HG02852 (cell line): ENCODE data around the gene KIF2A.

ENCODE experiments used
- ATAC-seq: cut with Tn5 transposase; IDR thresholded peaks from one replicate; pipeline ENCODE4 v1.9.1; 2021; ENCODE audit warnings: mild to moderate bottlenecking, moderate library complexity; ENCODE audit not compliant: unreplicated experiment

The KIF2A gene

DNA sequence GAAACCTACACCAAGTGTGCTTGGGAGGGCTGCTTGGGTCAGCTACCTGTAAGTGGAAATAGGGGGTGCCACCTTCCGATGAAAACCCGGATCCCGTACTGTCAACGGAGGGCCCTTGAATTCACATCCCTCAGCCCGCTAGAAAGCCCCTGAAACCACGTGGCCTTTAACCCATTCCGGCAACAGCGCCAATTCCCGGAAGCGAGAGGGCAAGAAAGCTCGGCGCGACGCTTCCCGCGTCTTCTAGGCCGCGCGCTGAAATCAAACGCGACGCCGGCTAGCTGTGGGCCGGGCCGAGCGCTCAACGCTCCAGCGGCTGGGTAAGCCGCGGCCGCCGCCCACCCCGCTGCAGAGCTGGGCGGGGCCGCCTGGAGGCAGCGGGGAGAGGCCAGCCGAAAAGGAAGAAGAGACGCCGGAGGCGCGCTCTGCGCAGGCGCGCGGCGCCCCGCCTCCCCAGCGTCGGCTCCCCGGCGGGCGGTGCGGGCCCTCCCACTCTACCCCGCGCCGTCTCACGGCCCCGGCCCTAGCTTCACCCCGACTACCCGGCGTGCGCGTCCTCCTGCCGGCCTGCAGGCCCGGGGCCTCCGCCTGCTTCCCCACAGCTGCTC lies at the start of gene KIF2A:
Gene KIF2A (plus strand): TSS at position 492 of the 608 bp plus-strand sequence. CDS start 267 bp downstream, outside the sequence.
- ATAC-seq: peak; percentile 91

DNA sequence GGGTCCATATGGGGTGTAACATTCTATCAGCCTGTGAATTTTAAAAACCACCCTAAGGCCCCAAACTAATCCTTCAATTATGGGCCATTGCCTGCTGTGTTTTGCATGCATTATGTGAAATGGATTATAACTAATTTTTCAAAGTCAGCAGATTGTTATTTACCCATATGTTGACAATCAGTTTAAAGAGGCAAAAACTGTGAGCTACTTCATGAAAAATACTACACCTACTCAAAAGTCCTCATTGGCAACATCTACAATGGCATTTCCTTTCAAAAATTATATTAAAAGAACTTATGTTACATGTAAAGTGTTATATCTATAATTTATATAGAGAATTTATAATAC lies 49.0 kb upstream of the KIF2A start:
- no peak for ATAC-seq

DNA sequence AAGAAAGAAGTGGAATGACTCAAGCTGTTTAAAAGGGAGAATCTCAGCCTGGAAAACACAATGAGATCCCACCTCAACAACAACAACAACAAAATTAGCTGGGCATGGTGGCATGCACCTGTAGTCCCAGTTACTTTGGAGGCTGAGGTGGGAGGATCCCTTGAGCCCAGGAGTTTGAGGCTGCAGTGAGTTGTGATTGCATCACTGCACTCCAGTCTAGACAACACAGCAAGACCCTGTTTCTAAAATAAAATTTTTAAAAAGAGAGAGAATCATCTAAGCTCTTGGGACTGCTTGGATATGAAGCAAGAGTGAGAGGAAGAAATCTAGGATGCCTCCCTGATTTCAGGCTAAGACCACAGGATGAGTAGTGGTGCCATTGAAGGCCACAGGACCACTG lies 47.4 kb upstream of the KIF2A start:
- no peak for ATAC-seq

DNA sequence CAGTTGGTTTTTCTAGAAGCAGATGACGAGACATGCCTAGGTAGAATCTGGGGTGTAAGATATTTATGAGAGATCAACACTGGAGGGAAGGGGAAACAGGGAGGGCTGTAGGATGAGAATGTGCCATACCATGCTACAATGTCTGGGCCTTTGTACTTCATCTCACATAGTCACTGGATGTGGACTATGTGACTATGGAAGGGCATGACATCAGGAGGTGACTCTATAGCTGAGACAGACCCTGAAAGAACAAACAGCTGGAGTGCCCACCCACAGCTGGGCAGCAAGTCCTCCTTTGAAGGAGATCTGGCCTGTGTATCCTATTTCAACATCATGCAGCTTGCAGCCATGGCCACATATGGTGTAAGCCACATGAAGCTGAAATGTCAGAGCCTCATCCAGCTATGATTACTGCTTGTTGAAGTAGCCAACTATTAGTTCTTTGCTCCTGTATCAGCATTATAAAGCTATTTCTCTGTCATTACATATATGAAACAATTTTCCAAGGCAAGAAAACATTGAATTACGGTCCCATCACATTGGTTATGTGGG lies 46.2 kb upstream of the KIF2A start:
- ATAC-seq: no peak

DNA sequence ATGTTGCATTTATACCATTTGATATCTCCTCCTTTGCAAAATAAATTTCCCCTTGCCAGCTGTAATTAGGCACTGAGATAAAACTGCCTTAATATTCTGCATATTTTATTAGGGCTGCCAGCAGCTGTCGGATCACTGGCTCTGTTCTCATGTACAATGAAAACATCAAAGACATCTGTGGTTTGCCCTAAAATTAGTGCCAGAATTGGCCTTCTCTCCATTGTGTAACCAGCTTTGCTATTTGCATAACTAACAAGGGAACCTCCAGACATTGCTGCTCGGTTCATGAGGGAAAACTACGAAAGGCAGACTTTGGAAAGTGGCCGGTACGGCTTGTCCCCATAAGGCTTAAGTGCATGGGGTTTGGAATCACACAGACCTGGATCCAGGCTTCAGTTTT lies 45.5 kb upstream of the KIF2A start:
- no peak for ATAC-seq

DNA sequence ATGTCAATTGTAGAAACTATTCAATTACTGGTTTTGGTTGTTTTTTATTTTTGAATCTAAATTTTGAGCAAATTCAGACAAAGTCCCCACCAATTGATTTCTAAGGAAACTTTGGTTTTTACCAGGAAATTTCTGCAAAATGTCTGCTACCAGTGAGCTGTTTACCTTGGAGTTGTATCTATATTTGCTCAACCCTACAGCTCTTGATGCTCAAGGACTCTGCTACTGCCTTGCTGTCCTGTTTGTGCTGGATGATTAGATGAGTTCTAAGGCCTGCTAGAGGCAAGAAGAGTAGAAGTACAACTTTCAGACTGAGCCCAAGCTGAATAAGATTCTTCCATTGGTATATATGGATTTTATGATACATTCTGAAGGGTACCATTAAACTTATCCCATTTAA lies 42.6 kb upstream of the KIF2A start:
- no peak for ATAC-seq

DNA sequence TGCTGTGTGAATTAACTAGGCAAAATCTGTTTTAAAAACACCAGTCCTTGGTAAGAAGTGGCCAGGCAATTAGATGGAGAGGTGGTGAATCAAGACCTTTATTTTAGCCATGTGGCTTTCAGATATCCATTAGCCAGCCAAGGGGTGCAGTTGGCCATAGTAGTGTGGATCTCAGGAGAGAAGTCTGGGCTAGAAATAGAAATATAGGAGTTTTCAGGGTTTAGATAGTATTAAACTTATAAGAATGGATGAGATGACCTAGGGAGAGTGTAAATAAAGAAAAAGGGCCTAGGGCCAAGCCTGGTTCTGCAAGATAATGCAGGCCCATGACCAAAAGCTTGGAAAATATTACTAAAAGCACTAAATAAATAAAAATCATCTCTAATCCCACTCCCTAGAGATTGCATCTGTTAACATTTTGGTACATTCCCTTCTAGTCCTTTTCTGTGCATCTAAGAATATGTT lies 40.3 kb upstream of the KIF2A start:
- no peak for ATAC-seq

DNA sequence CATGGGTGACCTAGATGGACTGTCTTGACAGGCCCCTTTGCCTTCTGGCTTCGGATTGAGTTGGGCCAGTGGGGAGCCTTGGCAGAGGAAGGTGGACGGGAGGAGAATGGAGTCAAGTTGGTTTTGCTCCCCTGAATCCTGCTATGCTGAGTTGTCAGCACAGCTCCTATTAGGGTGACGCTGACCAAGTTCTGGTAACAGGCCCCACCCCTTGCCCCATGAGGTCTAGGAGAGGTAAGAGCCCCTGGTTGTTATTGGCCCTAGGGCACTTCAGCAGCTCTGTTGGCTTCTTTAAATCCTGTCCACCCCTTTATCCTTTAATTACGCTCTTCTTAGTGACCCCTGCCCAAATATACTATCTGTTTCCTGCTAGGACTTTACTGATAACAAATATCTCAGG lies 39.4 kb upstream of the KIF2A start:
- ATAC-seq: no peak

DNA sequence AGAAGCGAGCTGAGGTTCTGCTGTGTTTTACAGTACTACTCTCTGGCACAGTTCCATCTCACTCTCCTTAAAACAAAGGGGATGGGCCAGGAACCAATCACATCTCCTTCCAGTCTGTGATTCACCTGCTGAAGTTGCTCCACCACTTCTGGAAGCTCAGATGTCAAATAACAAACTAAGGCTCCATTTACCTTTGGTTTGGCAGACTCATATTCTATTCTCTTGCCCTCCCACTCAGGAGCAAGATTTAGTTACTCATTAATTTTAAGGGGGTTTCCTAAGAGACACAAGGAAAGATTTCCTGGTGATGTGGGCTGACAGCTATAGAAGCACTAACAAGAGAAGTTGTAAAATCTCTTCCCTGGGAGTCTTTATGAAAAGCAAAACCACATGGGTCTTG lies 37.8 kb upstream of the KIF2A start:
- peak; percentile 64 for ATAC-seq

DNA sequence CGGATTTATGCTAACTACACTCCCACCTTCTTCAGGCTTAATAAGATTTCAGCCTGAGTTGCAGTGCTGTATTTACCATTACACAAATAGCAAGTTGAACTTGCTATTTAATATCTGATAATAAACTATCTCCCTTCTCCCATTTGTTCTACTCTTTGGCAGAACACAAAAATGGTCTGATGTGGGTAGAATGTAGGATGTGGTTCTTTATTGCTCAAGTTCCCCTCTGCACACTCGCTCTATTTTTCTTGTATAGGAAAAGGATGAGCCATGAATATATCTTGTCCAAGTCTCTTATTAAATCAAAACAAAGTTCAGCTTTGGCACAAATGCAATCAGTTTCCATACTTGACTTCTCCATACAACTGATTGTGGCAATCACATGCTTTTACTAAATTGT lies 37.2 kb upstream of the KIF2A start:
- ATAC-seq: no peak

DNA sequence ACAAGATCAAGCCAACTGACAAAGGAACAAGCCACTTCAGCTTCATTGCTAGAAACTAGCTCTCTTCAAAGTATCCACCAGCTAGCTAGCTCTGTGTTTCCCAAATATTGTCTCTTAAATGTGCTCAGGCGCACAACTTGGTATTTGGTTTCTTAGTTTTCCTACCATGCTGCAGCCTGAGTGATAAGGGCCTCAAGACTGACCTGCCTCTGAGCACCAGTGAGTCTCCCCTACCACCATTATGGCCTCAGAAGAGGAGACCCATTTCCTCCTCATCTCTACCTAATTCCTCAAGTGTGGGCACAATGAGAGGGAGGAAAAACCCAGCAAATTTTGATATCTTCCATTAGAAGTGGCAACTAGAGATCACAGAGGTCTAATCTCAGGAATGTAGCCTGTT lies 34.6 kb upstream of the KIF2A start:
- no peak for ATAC-seq

DNA sequence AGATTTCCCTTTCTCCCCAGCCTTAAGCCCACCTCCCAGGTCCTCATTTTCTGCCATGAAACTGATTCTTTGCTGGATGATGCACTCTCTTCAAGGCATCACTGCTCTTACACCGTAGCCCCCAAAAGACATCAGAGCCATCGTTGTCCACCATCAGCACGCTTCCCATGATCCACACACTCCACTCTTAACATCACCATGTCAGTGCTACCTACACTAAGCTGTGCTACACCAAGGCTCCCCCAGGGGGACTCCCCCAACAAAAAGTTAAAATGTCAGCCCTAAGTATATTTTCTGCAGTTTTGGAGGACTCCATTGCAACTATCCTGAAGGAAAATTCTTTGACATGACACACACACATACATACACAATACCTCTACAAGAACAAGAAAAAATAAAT lies 34.1 kb upstream of the KIF2A start:
- ATAC-seq: no peak

DNA sequence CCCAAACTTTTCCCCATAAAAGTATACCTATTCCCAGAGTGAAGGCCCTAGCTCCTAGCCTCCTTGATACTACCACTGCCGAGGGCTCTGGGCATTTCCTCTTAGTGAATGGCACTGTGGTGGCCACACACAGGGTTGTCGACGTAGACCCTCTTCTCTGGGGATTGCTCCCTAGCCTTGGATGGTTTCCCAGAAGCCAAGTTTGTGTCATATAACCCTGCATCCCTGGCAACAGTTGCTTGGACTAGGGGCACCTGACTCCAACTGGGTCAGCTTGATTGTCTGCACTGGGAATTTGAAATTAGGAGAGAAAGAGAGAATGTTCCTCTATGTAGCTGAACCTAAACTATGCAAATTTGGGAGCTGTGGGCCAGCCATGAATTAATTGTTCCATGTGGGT lies 32.3 kb upstream of the KIF2A start:
- no peak for ATAC-seq

DNA sequence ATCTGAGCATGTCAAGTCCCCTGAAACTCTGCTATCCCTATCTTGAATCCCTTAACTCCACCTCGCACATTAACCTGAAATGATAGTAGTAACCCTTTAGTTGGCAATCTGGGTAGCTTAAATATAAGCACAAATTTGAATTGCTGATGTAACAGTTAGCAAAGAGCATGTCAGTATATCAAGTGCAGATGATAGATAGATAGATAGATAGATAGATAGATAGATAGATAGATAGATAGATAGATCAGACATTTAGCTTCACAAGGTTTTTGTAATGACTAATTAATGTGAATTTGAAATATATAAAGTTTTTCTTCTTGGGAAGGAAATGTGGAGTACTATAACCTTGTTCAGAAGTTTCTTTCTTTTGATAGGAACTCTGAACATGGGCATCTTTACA lies 30.4 kb upstream of the KIF2A start:
- ATAC-seq: no peak

DNA sequence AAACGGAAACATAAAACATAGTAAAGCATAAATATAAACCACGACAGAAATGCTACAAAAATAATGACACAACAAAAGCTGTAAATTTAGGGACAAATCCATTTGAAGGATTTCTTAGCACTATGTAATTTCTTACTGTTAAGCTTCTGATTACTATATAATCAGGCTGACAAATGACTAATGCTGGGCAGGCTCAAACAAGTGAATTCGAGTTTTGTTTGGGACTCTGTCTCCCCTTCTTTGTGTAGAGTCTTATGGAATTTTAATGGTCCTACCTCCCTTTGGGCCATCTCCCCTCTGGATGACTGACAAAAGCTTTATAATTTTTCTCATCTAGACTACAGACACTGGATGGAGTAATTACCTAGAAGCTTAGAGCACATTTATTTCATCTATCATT lies 24.6 kb upstream of the KIF2A start:
- ATAC-seq: no peak

DNA sequence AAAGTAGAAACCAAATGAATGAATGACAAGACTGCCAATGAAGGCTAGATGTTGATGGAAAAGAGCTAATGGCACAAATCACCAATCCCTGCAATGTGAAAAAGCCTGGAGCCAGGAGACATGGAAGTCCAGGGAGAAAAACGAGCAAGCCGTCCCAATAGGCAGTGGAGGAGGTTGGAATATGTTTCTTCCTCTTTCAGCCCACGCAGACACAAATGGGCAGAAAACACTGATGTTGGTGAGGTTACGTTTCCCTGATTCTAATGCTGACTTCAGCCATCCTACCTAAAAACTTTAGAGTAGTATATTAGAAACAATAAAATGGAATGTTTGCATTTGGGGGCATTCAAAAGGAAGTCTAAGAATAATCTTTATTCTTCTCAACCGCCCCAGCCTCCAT lies 23.9 kb upstream of the KIF2A start:
- ATAC-seq: no peak

DNA sequence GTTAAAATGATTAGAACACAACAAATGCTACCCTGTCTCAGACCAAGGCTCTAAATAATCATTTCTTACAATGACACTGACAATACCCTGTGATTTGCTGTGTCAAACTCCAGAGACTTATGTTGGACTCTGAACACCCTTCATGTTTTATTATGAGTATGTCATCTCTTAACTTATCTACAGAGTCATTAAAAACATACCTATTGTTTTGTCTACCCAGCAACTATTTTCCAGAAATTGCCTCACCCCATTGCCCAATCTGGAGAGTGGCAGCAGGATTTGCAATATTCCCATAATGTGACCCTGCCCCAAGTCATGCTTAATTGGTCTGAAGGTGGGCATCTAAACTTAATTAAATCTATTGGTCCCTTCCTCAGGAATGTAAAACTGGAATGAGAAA lies 23.0 kb upstream of the KIF2A start:
- no peak for ATAC-seq

DNA sequence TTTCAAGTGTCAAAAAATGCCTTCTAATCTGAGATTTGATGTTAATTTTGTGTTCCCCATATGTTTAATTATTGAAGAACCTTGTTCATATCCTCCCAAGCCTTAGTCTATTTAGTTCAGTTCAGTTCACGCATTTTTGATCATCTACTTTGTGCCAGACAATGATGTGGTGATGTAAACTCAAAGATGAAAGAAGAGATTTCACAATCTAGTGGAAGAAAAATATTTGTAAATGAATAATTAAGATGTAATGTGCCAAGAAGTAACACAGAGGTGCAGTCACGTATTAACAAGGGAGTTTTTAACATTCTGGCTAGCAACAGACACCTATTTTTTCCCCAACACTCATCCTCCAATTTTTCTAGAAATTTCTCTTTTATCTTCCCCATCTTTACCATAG lies 22.1 kb upstream of the KIF2A start:
- no peak for ATAC-seq

DNA sequence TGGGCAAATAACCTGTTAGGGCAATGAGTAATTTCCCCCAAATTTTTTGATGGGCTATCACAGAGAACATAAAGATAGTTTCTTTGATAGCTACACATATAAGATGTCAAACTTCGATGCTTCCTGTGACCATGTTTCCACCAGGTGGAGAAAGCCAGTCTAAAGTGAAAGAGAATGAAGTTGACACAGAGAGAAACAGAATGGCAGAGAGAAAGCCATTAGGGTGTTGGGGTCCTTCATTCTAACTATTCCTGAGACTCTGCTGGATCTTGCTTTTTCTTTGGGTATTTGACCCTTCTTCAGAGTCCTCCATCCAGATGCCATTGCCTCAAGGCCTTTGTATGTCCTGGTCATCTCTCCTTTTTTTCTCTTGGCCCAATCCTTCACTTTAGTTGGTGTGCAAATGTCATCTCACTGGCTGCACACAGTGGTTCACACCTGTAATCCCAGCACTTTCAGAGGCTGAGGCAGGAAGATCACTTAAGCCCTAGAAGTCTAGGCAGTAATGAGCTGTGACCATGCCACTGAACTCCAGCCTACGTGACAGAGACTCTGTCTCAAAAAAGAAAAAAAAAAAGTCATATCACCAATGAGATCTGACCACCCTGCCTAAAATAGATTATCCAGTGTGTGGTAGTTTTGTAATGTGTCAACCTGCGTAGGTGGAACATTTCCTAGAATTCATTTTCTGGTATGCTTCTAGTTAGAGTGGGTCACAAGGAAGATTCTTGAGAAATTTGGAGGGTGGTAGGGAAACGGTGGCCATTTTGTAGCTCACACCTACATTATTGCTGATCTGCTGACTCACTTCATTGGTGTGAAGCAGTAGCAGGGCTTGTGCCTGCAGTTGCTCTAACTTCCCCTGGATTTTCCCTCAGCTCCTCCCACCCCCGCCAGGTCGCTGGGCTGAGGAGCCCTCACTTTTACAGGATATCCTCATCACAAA lies 20.8 kb upstream of the KIF2A start:
- ATAC-seq: peak; percentile 86

DNA sequence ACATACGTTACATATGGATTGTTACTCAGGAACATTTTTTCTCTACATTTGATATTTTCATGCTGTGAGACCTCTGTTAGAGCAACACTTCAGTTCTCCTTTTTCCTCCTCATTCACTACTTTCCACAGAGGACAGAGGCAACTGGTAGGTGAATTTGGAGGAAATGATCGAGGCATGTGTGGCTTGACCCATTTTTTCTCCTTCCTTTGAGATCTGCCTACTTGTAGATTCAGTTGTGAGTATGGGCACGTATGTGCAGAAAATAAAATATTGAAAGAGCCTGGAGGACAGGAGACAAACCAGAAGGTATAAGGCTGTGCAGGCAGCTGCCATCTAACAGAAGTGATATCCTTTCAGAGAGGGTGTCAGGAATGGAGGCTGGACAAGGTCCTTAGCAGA lies 19.2 kb upstream of the KIF2A start:
- ATAC-seq: no peak

DNA sequence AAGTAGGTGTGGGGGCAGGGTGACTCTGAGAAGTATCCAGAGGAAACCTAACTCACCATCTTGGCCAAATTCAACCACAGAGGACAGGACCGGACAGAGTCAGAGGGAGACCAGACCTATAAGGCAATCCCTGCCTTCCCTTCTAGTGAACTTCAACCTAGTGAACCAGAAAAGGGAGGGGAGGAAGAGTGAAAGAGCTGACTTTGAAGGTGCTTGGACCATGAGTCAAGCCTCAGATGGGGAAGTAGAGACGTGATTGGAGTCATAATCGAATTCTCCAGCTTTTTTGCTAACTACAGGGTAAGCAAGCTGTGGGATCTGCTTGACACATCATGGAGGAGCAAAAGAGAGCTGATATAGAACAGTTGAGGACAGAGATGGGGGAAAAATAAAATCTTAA lies 18.8 kb upstream of the KIF2A start:
- ATAC-seq: no peak

DNA sequence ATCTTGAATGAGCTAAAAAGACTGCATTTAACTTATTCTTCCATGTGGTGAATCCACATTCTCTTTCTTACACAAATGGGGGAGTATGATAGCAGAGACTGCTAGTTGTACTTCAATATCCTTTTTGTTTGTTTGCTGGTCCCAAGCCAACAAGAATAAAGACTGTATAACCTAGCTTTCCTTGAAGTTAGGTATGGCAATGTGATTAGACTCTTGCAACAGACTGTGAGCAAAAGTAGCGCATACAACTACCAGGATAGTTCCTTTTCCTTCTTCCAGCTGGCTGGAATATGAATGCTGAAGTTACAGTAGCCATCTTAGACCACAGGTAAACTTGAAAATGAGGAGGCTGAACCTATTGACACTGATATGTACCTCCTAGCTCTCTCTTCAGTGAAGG lies 17.9 kb upstream of the KIF2A start:
- ATAC-seq: no peak
